Measurements from ENCODE around the gene GRXCR2.
"Not testable (repeated sequence)": the region's sequence is repeated elsewhere in the genome, so short reads cannot be mapped to it uniquely, and the experiment has no call there.

The GRXCR2 gene

DNA sequence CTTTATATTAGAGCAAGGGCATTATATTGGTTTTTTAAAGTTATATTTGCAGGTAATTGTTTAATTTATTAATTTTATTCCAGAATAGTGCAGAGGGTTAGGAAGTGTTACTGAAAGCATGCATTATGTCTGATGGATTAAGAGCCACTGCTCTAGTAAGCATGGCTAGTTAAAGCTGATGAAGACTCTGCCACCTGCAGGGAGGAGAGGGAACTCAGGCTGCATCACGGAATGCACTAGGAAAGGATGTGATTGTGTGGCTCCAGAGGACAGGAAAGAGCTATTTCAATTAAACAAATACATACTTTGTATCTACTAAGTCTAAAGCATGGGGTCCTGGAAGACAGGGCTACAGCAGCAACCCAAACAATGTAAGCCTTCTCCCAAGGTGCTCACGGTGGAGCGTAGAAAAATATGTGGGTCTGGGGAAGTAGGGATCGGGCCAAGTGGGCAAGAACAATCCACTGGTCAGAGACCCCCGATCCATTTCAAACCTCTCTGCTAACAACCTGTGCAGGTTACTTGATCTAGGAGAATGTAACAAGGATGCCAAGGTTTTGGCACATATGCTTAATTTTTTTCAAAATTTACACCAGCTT, 15.3 kb upstream of the GRXCR2 start:
- no peaks in the 10 kb centered on the region for H3K4me1 ChIP-seq (ENCODE audit: control insufficient read depth, insufficient read depth, low read length, unreplicated experiment)
- no peaks in the 10 kb centered on the region for H3K27me3 ChIP-seq (ENCODE audit: insufficient read depth, low read length)
- no peak overlapping the region for H2AFZ ChIP-seq (ENCODE audit: low read length, unreplicated experiment)
- no peaks in the 10 kb centered on the region for H3K36me3 ChIP-seq (ENCODE audit: insufficient read depth, low read length)
- H3K27ac ChIP-seq (ENCODE audit: low read depth, low read length): no peak overlapping the region
- H3K4me3 ChIP-seq (ENCODE audit: low read depth, low read length): no peak overlapping the region
- no peaks in the 10 kb centered on the region for H3K79me2 ChIP-seq (ENCODE audit: control insufficient read depth, insufficient read depth, low read length, unreplicated experiment)

DNA sequence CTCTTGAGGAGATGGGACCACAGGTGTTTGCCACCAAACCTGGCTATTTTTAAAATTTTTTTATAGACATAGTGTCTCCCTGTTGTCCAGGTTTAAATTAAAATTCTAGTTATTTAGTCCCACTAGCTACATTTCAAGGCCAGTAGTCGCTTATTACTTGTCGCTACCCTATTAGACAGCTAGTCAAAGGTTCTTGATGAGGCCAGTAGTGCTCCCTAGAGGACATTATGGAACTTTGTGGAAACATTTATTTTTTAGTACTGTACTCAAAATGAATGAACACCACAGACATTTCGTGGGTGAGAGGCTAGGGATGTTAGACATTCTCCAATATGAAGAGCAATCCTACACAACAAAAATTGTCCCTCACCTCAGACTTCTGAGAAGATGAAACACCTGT, 14.4 kb upstream of the GRXCR2 start:
- no peaks in the 10 kb centered on the region for H3K4me1 ChIP-seq (ENCODE audit: control insufficient read depth, insufficient read depth, low read length, unreplicated experiment)
- no peaks in the 10 kb centered on the region for H3K27me3 ChIP-seq (ENCODE audit: insufficient read depth, low read length)
- H2AFZ ChIP-seq (ENCODE audit: low read length, unreplicated experiment): no peak overlapping the region
- no peaks in the 10 kb centered on the region for H3K79me2 ChIP-seq (ENCODE audit: control insufficient read depth, insufficient read depth, low read length, unreplicated experiment)
- no peak overlapping the region for H3K4me3 ChIP-seq (ENCODE audit: low read depth, low read length)
- no peaks in the 10 kb centered on the region for H3K36me3 ChIP-seq (ENCODE audit: insufficient read depth, low read length)
- no peak overlapping the region for H3K27ac ChIP-seq (ENCODE audit: low read depth, low read length)

DNA sequence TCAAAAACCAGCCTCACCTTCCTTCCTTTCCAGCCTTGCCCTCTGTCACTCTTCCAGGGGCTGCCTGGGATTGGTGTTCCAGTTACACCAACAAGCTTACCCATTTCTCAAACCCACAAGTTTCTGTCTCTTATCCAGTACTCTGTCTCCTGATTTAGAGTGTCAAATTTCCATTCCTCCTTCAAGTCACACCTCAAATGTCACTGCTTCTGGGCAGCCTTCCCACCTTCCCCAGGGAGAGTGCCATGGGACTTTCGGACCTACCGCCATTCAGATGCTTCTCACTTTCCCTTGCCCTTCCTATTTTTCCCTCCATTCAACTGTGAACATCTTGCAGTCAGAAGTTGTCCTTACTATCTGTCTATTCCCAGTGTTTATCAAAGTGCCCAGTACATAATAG, 2.0 kb upstream of the GRXCR2 start:
- no peaks in the 10 kb centered on the region for H3K79me2 ChIP-seq (ENCODE audit: control insufficient read depth, insufficient read depth, low read length, unreplicated experiment)
- no peaks in the 10 kb centered on the region for H3K27me3 ChIP-seq (ENCODE audit: insufficient read depth, low read length)
- no peak overlapping the region for H3K27ac ChIP-seq (ENCODE audit: low read depth, low read length)
- H3K36me3 ChIP-seq (ENCODE audit: insufficient read depth, low read length): no peaks in the 10 kb centered on the region
- no peaks in the 10 kb centered on the region for H3K4me1 ChIP-seq (ENCODE audit: control insufficient read depth, insufficient read depth, low read length, unreplicated experiment)
- H3K4me3 ChIP-seq (ENCODE audit: low read depth, low read length): no peak overlapping the region
- H2AFZ ChIP-seq (ENCODE audit: low read length, unreplicated experiment): no peak overlapping the region

DNA sequence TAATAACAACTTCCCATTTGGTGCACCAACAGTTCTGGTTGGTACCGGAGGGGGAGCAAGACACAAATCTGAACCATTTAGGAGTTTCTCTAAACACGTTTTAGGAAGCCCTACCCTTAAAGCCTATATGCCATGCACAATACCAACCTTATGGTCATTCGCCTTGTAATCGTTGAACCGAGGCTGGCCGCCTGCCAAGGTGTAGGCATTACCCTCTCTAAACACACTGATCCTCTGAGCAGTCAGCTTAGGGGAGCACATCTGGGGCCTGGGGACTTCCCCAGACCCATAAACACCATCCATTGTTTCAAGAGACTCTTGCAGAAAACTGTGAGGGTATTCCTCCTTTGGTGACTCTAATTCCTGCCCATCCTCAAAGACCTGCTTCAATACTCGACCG, 328 bp downstream of the GRXCR2 start:
- Histone ChIP-seq H3K27ac (ENCODE audit: low read depth, low read length) (no peak overlapping the region), H3K79me2 (ENCODE audit: control insufficient read depth, insufficient read depth, low read length, unreplicated experiment) (no peaks in the 10 kb centered on the region), H3K36me3 (ENCODE audit: insufficient read depth, low read length) (no peaks in the 10 kb centered on the region), H3K27me3 (ENCODE audit: insufficient read depth, low read length) (no peaks in the 10 kb centered on the region), H2AFZ (ENCODE audit: low read length, unreplicated experiment) (no peak overlapping the region), H3K4me1 (ENCODE audit: control insufficient read depth, insufficient read depth, low read length, unreplicated experiment) (no peaks in the 10 kb centered on the region), H3K4me3 (ENCODE audit: low read depth, low read length) (no peak overlapping the region)

DNA sequence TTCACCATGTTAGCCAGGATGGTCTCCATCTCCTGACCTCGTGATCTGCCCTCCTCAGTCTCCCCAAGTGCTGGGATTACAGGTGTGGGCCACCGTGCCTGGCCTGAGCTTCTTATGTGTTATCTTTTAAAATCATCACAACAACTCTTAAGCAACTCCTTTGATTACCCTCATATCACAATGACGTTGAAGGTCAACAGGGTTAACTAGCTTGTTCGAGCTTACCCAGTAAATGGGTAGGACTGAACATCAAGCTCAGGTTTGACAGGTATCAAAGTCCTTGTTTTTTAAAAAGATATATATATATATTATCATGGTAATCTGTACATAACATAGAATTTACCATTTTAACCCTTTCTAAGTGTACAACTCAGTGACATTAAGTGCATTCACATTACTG, 3.1 kb downstream of the GRXCR2 start:
- Histone ChIP-seq H3K36me3 (ENCODE audit: insufficient read depth, low read length) (no peaks in the 10 kb centered on the region), H3K4me3 (ENCODE audit: low read depth, low read length) (no peak overlapping the region), H3K27ac (ENCODE audit: low read depth, low read length) (no peak overlapping the region), H3K79me2 (ENCODE audit: control insufficient read depth, insufficient read depth, low read length, unreplicated experiment) (no peaks in the 10 kb centered on the region), H3K4me1 (ENCODE audit: control insufficient read depth, insufficient read depth, low read length, unreplicated experiment) (no peaks in the 10 kb centered on the region), H3K27me3 (ENCODE audit: insufficient read depth, low read length) (no peaks in the 10 kb centered on the region), H2AFZ (ENCODE audit: low read length, unreplicated experiment) (no peak overlapping the region)

DNA sequence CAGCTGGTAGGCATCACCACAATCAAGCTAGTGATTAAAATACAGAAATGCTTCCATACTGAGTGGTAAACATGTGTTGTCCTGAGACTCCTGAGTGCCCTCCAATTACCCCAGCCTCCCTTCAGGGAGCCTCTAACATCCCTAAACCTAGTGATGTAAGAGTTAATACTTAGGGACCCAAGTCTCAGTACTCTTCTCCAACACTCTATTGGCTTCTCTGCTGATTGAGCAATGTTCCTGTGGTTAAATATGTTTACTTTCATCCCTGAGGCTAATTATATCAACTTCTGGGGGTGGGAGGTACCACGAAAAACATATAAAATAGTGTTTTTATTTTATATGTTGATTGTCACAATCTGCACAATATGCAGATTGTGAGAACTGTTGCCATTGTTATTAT, 5.0 kb downstream of the GRXCR2 start:
- Histone ChIP-seq H3K4me3 (ENCODE audit: low read depth, low read length) (no peak overlapping the region), H2AFZ (ENCODE audit: low read length, unreplicated experiment) (no peak overlapping the region), H3K36me3 (ENCODE audit: insufficient read depth, low read length) (no peaks in the 10 kb centered on the region), H3K27ac (ENCODE audit: low read depth, low read length) (no peak overlapping the region), H3K27me3 (ENCODE audit: insufficient read depth, low read length) (no peaks in the 10 kb centered on the region), H3K79me2 (ENCODE audit: control insufficient read depth, insufficient read depth, low read length, unreplicated experiment) (no peaks in the 10 kb centered on the region), H3K4me1 (ENCODE audit: control insufficient read depth, insufficient read depth, low read length, unreplicated experiment) (no peaks in the 10 kb centered on the region)

DNA sequence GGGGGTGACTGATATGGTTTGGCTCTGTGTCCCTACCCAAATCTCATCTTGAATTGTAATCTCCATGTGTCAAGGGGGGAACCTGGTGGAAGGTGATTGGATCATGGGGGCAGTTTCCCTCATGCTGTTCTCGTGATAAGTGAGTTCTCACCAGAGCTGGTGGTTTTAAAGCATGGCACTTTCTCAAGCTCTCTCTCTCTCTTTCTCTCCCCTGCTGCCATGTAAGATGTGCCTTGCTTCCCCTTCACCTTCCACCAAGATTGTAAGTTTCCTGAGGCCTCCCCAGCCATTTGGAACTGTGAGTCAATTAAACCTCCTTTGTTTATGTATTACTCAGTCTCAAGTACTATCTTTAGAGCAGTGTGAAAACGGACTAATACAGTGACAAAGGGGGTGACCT, 8.4 kb downstream of the GRXCR2 start:
- H3K79me2 ChIP-seq (ENCODE audit: control insufficient read depth, insufficient read depth, low read length, unreplicated experiment); H3K36me3 ChIP-seq (ENCODE audit: insufficient read depth, low read length); H2AFZ ChIP-seq (ENCODE audit: low read length, unreplicated experiment); H3K27ac ChIP-seq (ENCODE audit: low read depth, low read length); H3K4me1 ChIP-seq (ENCODE audit: control insufficient read depth, insufficient read depth, low read length, unreplicated experiment); H3K27me3 ChIP-seq (ENCODE audit: insufficient read depth, low read length); H3K4me3 ChIP-seq (ENCODE audit: low read depth, low read length): not testable (repeated sequence)

DNA sequence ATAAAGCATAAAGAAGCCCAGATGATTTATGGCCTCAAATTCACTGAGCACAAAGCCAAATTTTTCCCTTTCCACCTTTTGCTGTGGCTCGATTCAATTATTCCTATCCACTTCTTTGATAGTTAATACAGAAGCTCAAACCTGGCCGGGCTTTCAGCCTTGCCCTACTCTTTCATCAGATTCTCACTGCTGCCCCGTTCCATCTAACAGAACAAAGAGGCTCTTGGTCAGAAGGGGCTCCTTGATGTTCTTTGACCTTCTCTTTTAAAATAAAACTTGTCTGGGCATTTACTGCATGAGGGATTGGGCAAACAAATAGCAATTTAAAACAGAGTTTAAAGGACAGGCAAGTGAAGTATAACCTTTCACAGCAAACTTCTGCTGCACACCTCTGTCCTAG, 9.8 kb downstream of the GRXCR2 start:
- no peak overlapping the region for H3K27ac ChIP-seq (ENCODE audit: low read depth, low read length)

DNA sequence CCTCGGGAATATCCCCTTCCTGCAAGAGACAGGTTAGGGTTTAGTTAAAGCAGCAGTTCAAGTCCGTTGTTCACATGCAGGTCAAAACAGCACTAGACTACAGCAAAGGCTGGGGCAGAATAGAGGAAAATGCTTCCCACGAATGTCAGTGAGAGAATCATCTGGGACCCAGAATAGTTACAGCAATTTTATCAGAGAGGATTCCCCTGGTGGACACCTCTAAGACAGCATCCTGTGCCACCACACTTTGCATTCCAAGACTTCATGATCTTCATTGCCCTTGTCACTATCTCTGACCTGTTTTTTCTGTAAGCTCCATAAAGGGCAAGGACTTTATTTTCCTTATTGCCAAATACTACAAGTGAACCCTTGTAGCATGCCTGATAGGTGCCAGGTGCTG, 12.9 kb downstream of the GRXCR2 start:
- Histone ChIP-seq H3K27me3 (ENCODE audit: insufficient read depth, low read length) (no peaks in the 10 kb centered on the region), H2AFZ (ENCODE audit: low read length, unreplicated experiment) (no peak overlapping the region), H3K4me1 (ENCODE audit: control insufficient read depth, insufficient read depth, low read length, unreplicated experiment) (peaks cover 4% of the 10 kb centered on the region), H3K27ac (ENCODE audit: low read depth, low read length) (no peak overlapping the region), H3K36me3 (ENCODE audit: insufficient read depth, low read length) (no peaks in the 10 kb centered on the region), H3K79me2 (ENCODE audit: control insufficient read depth, insufficient read depth, low read length, unreplicated experiment) (no peaks in the 10 kb centered on the region), H3K4me3 (ENCODE audit: low read depth, low read length) (no peak overlapping the region)

More for the DNA sequence above, 9.8 kb downstream of the GRXCR2 start:
- no peak overlapping the region for H2AFZ ChIP-seq (ENCODE audit: low read length, unreplicated experiment)
- no peaks in the 10 kb centered on the region for H3K79me2 ChIP-seq (ENCODE audit: control insufficient read depth, insufficient read depth, low read length, unreplicated experiment)
- H3K4me3 ChIP-seq (ENCODE audit: low read depth, low read length): no peak overlapping the region
- H3K36me3 ChIP-seq (ENCODE audit: insufficient read depth, low read length): no peaks in the 10 kb centered on the region
- H3K27me3 ChIP-seq (ENCODE audit: insufficient read depth, low read length): no peaks in the 10 kb centered on the region
- H3K4me1 ChIP-seq (ENCODE audit: control insufficient read depth, insufficient read depth, low read length, unreplicated experiment): no peaks in the 10 kb centered on the region

DNA sequence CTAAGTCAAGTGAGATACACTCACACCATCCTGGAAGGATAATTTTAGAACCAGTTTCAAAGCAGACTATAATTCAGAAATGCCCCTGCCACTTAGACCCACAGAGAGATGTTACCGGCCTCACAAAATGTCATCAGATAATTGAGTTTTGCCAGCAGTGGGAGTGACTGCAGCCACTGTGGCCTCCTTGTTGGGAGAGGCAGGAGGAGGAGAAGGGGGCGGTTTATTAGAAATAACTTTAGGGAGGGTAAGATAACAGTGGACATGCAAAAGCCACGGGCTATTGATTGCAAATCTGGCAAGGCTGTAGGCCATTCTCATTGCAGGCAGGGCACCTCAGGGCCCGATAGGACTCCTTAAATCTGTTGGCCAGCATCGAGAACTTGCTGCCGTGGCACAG, 13.4 kb downstream of the GRXCR2 start:
- no peaks in the 10 kb centered on the region for H3K27me3 ChIP-seq (ENCODE audit: insufficient read depth, low read length)
- no peaks in the 10 kb centered on the region for H3K79me2 ChIP-seq (ENCODE audit: control insufficient read depth, insufficient read depth, low read length, unreplicated experiment)
- no peak overlapping the region for H3K27ac ChIP-seq (ENCODE audit: low read depth, low read length)
- no peak overlapping the region for H2AFZ ChIP-seq (ENCODE audit: low read length, unreplicated experiment)
- no peak overlapping the region for H3K4me3 ChIP-seq (ENCODE audit: low read depth, low read length)
- no peaks in the 10 kb centered on the region for H3K36me3 ChIP-seq (ENCODE audit: insufficient read depth, low read length)
- peaks cover 9% of the 10 kb centered on the region for H3K4me1 ChIP-seq (ENCODE audit: control insufficient read depth, insufficient read depth, low read length, unreplicated experiment)

DNA sequence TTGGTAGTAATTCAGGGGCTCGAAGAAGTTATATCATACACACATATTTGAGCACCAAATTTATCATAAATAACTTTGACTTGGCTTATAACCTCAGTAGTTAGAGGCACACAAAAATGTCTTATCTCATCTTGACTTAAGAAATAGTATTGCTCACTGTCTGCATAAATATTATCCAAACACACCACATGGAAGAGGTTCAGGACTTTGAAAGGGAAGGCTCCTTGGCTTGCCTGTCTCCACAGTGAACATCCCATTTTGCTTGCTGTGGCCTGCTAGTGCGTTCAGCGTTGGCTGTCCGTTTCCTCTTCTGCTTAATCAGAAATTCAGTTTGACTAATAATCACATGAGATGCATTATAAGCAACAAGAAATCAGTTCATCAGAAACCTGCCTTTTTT, 13.9 kb downstream of the GRXCR2 start:
- H3K4me3 ChIP-seq (ENCODE audit: low read depth, low read length): no peak overlapping the region
- peaks cover 12% of the 10 kb centered on the region for H3K4me1 ChIP-seq (ENCODE audit: control insufficient read depth, insufficient read depth, low read length, unreplicated experiment)
- no peaks in the 10 kb centered on the region for H3K36me3 ChIP-seq (ENCODE audit: insufficient read depth, low read length)
- H3K79me2 ChIP-seq (ENCODE audit: control insufficient read depth, insufficient read depth, low read length, unreplicated experiment): no peaks in the 10 kb centered on the region
- H3K27ac ChIP-seq (ENCODE audit: low read depth, low read length): no peak overlapping the region
- no peaks in the 10 kb centered on the region for H3K27me3 ChIP-seq (ENCODE audit: insufficient read depth, low read length)
- H2AFZ ChIP-seq (ENCODE audit: low read length, unreplicated experiment): no peak overlapping the region
